GM12801 (cell line): ENCODE data around the gene SMS.

Experiments
- CTCF ChIP-seq: IDR thresholded peaks from one replicate; pipeline ENCODE4 v1.5.1; 2011; ENCODE audit warnings: control low read depth; ENCODE audit not compliant: insufficient read length; ENCODE audit errors: extremely low read depth

The SMS gene

DNA sequence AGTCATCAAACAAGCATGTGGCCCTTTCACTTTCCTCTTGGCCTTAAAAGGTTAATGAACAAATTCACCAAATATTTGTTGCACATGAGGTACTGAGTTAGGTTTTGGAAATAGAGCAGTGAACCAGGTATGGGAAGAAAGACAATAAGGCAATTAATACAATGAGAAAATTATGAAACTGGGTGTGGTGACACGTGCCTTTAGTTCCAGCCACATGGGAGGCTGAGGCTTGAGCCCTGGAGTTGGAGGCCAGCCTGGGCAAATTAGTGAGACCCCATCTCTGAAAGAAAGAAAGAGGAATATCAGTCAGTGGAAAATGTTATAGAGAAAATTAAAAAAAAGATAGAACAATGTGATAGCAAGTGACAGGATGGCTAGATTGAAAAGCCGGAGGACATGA is 99.7 kb downstream of the SMS start:
- TF ChIP-seq CTCF = no peak

GRCh38 chrX:22041907-22042530 is 101.5 kb downstream of the SMS start:
- TF ChIP-seq CTCF = no peak

- TF ChIP-seq CTCF = no peak
These were observed 103.4 kb downstream of the SMS start for GRCh38 chrX:22043872-22044271.
